Measurements from ENCODE around the gene IL1RAPL2. TPM values are rescaled to one million over a fixed set of nuclear protein-coding genes. Genes with fewer than 3 reads are reported as not detected.

IL1RAPL2 gene
- not detected for total RNA-seq

DNA sequence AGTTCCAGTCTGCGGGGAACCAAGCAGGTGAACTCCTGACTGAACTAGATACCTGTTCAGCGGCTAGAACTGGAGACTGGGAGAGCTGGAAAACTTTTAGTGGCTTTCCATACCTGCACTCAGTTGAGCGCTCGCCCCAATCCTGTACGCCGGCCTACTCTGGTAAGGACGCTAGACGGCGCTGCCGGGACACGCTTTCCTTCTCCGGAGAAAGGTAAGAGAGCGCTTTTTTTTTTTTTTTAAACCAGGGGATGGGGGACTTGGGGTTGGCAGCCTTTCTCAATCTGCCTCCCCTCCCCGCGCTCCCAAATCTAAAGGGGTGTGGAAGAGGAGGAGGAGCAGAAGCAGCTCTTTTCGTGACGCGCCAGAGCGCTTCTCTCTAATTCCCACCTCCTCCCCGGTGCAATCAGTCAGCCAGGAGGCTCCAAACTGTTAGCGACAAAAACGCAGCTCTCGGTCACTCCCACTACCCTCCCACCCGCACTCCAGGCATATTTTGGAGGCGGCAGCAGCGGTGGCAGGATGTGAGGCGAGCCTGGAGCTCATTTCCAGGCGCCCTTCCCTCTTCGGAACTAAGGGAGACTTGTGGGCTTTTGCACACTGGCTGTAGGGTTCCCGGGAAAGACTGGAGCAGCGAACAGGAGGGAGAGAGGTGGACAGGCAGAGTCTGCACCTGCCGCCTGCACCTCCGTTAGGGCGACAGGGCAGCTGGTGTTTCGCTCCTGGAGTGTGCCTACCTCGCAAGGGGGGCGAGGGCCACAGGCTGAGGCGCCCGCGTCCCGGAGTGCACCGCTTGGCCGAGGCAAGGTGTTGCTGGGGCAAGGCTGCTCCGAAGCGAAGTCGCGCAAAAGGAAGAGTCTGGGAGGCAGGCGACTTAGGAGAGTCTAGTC is at the start of gene IL1RAPL2:
IL1RAPL2 (plus strand) TSS at position 409 of the 890 bp plus-strand sequence.

DNA sequence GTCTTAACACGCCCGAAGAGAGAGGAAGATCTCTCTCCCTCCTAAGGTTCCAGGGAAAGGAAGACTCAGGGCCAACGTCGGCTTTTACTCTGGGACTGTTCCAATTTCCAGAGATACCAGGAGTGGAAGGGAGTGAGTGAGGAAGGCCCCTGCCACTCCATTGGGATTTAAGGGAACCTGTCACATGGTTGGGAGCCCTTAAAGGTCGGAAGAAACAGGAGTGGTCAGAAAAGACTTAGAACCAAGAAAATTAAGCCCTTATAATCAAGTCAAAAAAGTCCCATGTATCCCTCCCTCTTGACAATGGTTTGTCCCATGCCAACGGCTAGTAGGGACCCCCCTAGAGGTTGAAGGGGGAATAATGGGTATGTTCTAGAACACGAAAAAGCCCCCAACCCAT is 654.6 kb downstream of the IL1RAPL2 start, which contains the start of gene TEX13A:
TEX13A (minus strand) TSS at position 59 of the 400 bp plus-strand sequence. CDS start 297 bp downstream, outside the sequence.

Small RNA genes within 50 kb of the gene (small RNA-seq; reads per million reads assigned to genes)
- gene RNU6-207P: 0 to 0.43 reads per million in 2 donors
